ENCODE measurements around the gene FAM184A. TPM values are rescaled to one million over a fixed set of nuclear protein-coding genes. Genes with fewer than 3 reads are reported as not detected.

The FAM184A gene
- total and polyA plus RNA-seq, 2 of the 13 experiments (the other 11 are each of a cell fraction or from before 2014, with no cell fraction given), result 7.0 to 18.0 TPM

GRCh38 chr6:119078376-119079282 is at the start of gene FAM184A (continued):
- TF ChIP-seq ZBTB40 (IDR thresholded peaks at IDR 0.05) (no peak), ZBTB40 (CRISPR knock-in tag; IDR thresholded peaks at IDR 0.05) (peak; percentile 25; the same call in 1 of the 2 replicates)
